Uterus (tissue), 4 donors: ENCODE measurements around the gene COG7. TPM values are rescaled to one million over a fixed set of nuclear protein-coding genes. Genes with fewer than 3 reads are reported as not detected.

Experiments
- DNase-seq, 2 donors: peaks; one replicate each; pipeline ENCODE4 v3.0.0-alpha.2; 2019 to 2020
- H3K27ac ChIP-seq, 2 donors: fragments of 200-600 bp; sonication (generic); 1 replicate in 1 of 2; 2 replicates in 1 of 2; pipeline ENCODE4 v1.5.1; 2016 to 2018
- H3K27me3 ChIP-seq, 2 donors: fragments of 200-600 bp; sonication (generic); one replicate each; pipeline ENCODE4 v1.5.1; 2018 to 2019; ENCODE audit warnings: control low read depth in 1 of 2
- H3K36me3 ChIP-seq, 2 donors: fragments of 200-600 bp; sonication (generic); one replicate each; pipeline ENCODE4 v1.5.1; 2019; ENCODE audit warnings: control low read depth in 1 of 2
- H3K4me1 ChIP-seq, 2 donors: fragments of 200-600 bp; sonication (generic); one replicate each; pipeline ENCODE4 v1.5.1; 2018 to 2019; ENCODE audit warnings: control low read depth in 1 of 2
- H3K4me3 ChIP-seq, 2 donors: fragments of 200-600 bp; sonication (generic); 1 replicate in 1 of 2; 2 replicates in 1 of 2; pipeline ENCODE4 v1.5.1; 2018 to 2019; ENCODE audit warnings: mild to moderate bottlenecking in 1 of 2
- H3K9me3 ChIP-seq, 2 donors: fragments of 200-600 bp; sonication (generic); one replicate each; pipeline ENCODE4 v1.5.1; 2019; ENCODE audit warnings: control low read depth in 1 of 2
- POLR2A ChIP-seq, 2 donors: fragments of 450-650 bp; IDR thresholded peaks; one replicate each; pipeline ENCODE4 v1.6.1; 2016; ENCODE audit warnings: antibody characterized with exemption in 2 of 2, mild to moderate bottlenecking in 1 of 2, moderate library complexity in 1 of 2
- intact Hi-C: fragments of 100-400 bp; cut with DNase I; formaldehyde crosslinking; loops from one replicate; pipeline ENCODE4 v1.15.1; 2023; ENCODE audit warnings: low total_unique reads
- total RNA-seq, 4 donors: library from RNA; depleted of rRNA in 3 of 4; stranded (reverse); fragments of >200 nt in 3 of 4; gene quantifications; one replicate each; pipeline versions ENCODE4 v1.1.0 to v1.2.4, GENCODE V29; 2014 to 2023
- TF ChIP-seq, protein P1 (sequence below), 4 experiments: fragments of 200-600 bp in 2 of 4; fragments of 450-650 bp in 2 of 4; sonication (generic) in 2 of 4; IDR thresholded peaks; one replicate each; pipeline ENCODE4 v1.5.1; 2016 to 2019; ENCODE audit warnings: antibody characterized with exemption in 4 of 4, mild to moderate bottlenecking in 2 of 4, moderate library complexity in 1 of 4
- donor health status: DM: yes; HTN: yes; CAD: no.

The COG7 gene
- total RNA-seq, 4 donors from 2014 or later = 11.5 to 393 (median 32.2) TPM

DNA sequence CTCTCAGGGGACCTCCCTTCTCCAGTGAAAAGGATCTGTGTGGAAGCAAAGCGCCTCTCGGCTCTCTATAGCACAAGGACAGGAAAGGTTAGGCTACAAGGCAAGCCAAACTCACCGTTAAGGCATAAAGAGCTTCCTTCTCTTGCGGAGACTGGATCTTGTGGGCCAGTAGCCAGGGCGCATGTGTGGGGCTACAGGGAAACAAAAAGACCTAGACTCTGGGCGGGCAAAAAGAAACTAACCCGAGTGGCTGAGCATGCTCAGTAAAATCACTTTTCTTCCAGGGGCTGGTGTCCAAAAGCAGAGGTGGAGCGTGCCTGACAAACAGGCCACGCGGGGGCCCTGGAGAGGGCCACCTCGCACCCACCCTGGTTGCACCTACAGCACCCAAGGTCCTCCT is 41.2 kb upstream of the COG7 start:
- Histone ChIP-seq H3K4me1 (no peaks in the 10 kb centered on the region), H3K36me3 (no peaks in the 10 kb centered on the region), H3K9me3 (no peaks in the 10 kb centered on the region), H3K27ac (no peak overlapping the region), H3K4me3 (no peak overlapping the region), H3K27me3 (no peaks in the 10 kb centered on the region)
- DNase-seq = no peak
- TF ChIP-seq, protein P1, sequence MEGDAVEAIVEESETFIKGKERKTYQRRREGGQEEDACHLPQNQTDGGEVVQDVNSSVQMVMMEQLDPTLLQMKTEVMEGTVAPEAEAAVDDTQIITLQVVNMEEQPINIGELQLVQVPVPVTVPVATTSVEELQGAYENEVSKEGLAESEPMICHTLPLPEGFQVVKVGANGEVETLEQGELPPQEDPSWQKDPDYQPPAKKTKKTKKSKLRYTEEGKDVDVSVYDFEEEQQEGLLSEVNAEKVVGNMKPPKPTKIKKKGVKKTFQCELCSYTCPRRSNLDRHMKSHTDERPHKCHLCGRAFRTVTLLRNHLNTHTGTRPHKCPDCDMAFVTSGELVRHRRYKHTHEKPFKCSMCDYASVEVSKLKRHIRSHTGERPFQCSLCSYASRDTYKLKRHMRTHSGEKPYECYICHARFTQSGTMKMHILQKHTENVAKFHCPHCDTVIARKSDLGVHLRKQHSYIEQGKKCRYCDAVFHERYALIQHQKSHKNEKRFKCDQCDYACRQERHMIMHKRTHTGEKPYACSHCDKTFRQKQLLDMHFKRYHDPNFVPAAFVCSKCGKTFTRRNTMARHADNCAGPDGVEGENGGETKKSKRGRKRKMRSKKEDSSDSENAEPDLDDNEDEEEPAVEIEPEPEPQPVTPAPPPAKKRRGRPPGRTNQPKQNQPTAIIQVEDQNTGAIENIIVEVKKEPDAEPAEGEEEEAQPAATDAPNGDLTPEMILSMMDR (IDR thresholded peaks at IDR 0.05) = no peak
- TF ChIP-seq POLR2A (IDR thresholded peaks at IDR 0.05) = no peak
- intact Hi-C loops = no loop called here

DNA sequence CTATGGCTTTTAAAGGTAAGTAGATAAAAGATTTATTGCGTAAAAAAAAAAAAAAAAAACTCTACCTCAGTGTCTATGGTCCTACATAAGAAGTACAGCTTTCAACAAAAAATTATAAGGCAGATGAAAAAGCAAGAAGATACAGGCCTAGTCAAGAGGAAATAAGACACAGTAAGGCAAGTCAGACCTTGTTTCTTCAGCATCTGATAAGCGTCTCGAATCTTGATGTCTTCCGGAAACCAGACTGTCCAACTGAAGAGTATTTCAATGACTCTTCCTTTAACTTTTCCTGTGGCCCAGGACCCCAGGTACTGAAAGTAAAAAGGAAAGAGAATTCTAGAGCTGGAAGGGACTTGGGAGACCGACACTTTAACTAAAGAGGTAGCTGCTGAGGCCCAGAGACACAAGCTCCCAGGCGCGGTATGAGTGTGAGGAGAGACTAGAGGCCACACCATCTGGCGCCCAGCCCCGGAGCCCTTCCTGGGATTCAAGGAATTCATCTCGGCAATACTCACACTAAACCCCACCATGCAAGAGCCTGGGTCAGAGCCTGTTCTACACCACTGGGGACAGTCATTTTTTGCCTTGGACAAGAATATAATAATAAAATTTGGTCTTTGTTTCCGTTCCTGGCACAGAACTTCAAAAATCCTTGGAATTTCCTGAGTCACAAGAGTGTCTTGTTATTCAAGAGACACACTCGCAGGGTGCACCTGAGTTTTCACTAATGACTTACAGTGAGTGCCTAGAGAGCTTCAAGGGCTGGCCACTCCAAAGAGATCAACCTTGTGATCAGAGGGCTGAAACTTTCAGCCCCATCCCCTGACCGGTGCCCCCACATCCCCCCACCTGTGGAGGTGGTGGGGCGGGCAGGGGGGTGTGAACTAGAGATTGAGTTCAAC is 38.8 kb upstream of the COG7 start:
- TF ChIP-seq POLR2A (IDR thresholded peaks at IDR 0.05) = no peak
- TF ChIP-seq, protein P1 (IDR thresholded peaks at IDR 0.05) = no peak
- Histone ChIP-seq H3K27me3 (no peaks in the 10 kb centered on the region), H3K9me3 (no peaks in the 10 kb centered on the region), H3K4me3 (no peak overlapping the region), H3K36me3 (no peaks in the 10 kb centered on the region), H3K27ac (no peak overlapping the region), H3K4me1 (no peaks in the 10 kb centered on the region)
- no peak for DNase-seq
- intact Hi-C loops = no loop called here

DNA sequence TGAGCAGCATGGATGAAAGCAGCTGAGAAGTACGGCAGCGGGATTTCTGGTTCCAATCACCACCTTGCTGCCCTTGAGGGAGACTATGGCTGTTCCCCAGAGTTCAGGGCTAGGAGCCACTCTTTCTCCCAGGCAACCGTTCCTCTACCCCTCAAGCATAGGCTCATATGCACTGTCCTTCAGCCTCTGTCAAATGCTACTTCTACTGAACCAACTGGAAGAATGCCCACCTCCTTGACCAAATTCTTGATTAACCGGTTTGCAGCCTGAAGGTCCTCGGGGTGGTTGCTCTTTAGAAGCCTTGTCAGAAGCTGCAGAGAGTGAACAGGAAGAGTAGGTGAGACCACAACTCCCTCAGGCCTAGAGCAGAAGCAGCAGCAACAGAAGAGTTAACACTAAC is 33.5 kb upstream of the COG7 start:
- H3K9me3 ChIP-seq = no peaks in the 10 kb centered on the region
- H3K36me3 ChIP-seq = no peaks in the 10 kb centered on the region
- DNase-seq = no peak
- H3K27me3 ChIP-seq = no peaks in the 10 kb centered on the region
- intact Hi-C loops = no loop called here
- no peak overlapping the region for H3K4me3 ChIP-seq
- no peaks in the 10 kb centered on the region for H3K4me1 ChIP-seq
- no peak overlapping the region for H3K27ac ChIP-seq
- TF ChIP-seq, protein P1 (IDR thresholded peaks at IDR 0.05) = no peak
- no peak for TF ChIP-seq POLR2A (IDR thresholded peaks at IDR 0.05)

DNA sequence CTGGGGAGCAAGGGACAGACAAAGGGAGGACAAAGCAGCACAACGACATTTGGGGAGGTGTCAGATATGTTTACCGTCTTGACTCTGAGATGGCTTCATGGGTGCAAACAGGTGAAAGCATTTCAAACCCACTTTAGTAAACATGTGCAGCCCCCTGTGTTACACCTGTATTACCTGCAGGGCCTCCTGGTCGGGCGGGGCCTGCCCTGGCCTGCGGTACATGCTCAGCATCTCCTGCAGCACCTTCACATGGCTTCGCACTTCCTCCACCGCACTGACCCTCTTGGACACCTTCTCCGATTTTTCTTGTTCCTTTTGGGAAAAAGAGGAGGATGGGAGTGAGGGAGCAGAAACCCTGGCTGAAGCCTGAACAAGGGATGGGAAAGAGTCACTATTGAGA is 32.9 kb upstream of the COG7 start:
- no peak overlapping the region for H3K27ac ChIP-seq
- no peak for DNase-seq
- no peaks in the 10 kb centered on the region for H3K9me3 ChIP-seq
- intact Hi-C loops = no loop called here
- H3K4me1 ChIP-seq = no peaks in the 10 kb centered on the region
- H3K36me3 ChIP-seq = no peaks in the 10 kb centered on the region
- TF ChIP-seq, protein P1 (IDR thresholded peaks at IDR 0.05) = no peak
- no peak for TF ChIP-seq POLR2A (IDR thresholded peaks at IDR 0.05)
- no peak overlapping the region for H3K4me3 ChIP-seq
- no peaks in the 10 kb centered on the region for H3K27me3 ChIP-seq

DNA sequence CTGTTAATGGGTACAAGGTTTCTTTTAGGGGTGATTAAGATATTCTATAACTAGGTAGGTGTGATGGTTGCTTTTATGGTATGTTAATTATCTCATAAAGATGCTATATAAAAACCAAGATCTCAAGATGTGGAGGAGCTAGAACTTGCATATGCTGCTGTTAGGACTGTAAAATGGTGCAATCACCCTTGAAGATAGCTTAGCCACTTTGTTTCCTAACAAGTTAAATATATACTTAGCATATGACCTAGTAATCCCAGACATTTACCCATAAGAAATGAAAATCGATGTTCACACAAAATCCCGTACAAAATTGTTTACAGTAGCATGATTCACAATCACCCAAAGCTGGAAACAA is 32.2 kb upstream of the COG7 start:
- no peak for TF ChIP-seq POLR2A (IDR thresholded peaks at IDR 0.05)
- TF ChIP-seq, protein P1 (IDR thresholded peaks at IDR 0.05) = no peak
- Histone ChIP-seq H3K4me3 (no peak overlapping the region), H3K36me3 (no peaks in the 10 kb centered on the region), H3K4me1 (no peaks in the 10 kb centered on the region), H3K27ac (no peak overlapping the region), H3K27me3 (no peaks in the 10 kb centered on the region), H3K9me3 (no peaks in the 10 kb centered on the region)
- intact Hi-C loops = no loop called here
- no peak for DNase-seq
